Lower leg skin (tissue), 3 donors: ENCODE data around the gene WFIKKN1.

Source experiments
- CTCF ChIP-seq, 3 donors: fragments of 450-650 bp; IDR thresholded peaks; one replicate each; pipeline ENCODE4 v1.5.1; 2016; ENCODE audit warnings: antibody characterized with exemption in 3 of 3, mild to moderate bottlenecking in 3 of 3, moderate library complexity in 2 of 3
- POLR2A ChIP-seq, 2 donors: fragments of 450-650 bp; IDR thresholded peaks; one replicate each; pipeline ENCODE4 v1.6.1; 2016 to 2017; ENCODE audit warnings: antibody characterized with exemption in 2 of 2, mild to moderate bottlenecking in 1 of 2, moderate library complexity in 1 of 2

GRCh38 chr16:598823-599739 is 31.7 kb upstream of the WFIKKN1 start:
- no peak for TF ChIP-seq CTCF (IDR thresholded peaks at IDR 0.05)
- TF ChIP-seq POLR2A (IDR thresholded peaks at IDR 0.05) = no peak
